Choroid plexus epithelial cell (primary cell): ENCODE results near the gene TARP.
A peak's percentile ranks its signal among the peaks of the same experiment; 100 is the strongest.

ENCODE experiments used
- DNase-seq: peaks from one replicate; pipeline ENCODE4 v3.0.0-alpha.2; 2010; ENCODE audit warnings: low read depth
- H3K4me3 ChIP-seq: 2 replicates; pipeline ENCODE4 v1.5.1; 2011; ENCODE audit warnings: low read depth, mild to moderate bottlenecking, control low read depth, low read length, moderate library complexity
- CTCF ChIP-seq: conservative IDR thresholded peaks from 2 replicates; pipeline ENCODE4 v1.5.1; 2011; ENCODE audit warnings: low read depth, mild to moderate bottlenecking, control low read depth, inconsistent platforms, low read length, moderate library complexity

TARP gene

GRCh38 chr7:38291117-38291647 is 17.7 kb upstream of the TARP start:
- DNase-seq = peak; percentile 55
- peak; percentile 29 for TF ChIP-seq CTCF
- H3K4me3 ChIP-seq = no peak overlapping the region

GRCh38 chr7:38284553-38284952 is 11.1 kb upstream of the TARP start:
- TF ChIP-seq CTCF = no peak
- H3K4me3 ChIP-seq = no peak overlapping the region
- DNase-seq = no peak

- TF ChIP-seq CTCF = no peak
- no peak overlapping the region for H3K4me3 ChIP-seq
- DNase-seq = no peak
Observed at GRCh38 chr7:38283809-38284208, 10.4 kb upstream of the TARP start.

- TF ChIP-seq CTCF = no peak
- DNase-seq = no peak
- no peak overlapping the region for H3K4me3 ChIP-seq
Observed at GRCh38 chr7:38283107-38283506, 9.7 kb upstream of the TARP start.

GRCh38 chr7:38282081-38282480 is 8.6 kb upstream of the TARP start:
- no peak for TF ChIP-seq CTCF
- no peak overlapping the region for H3K4me3 ChIP-seq
- DNase-seq = no peak

- TF ChIP-seq CTCF = no peak
- DNase-seq = no peak
- H3K4me3 ChIP-seq = no peak overlapping the region
Observed at GRCh38 chr7:38281266-38281665, 7.8 kb upstream of the TARP start.

GRCh38 chr7:38280707-38281106 is 7.3 kb upstream of the TARP start:
- H3K4me3 ChIP-seq = no peak overlapping the region
- no peak for DNase-seq
- no peak for TF ChIP-seq CTCF
